GM12874 (cell line): Measurements from ENCODE around the gene EMC9.

Experiments used
- CTCF ChIP-seq: IDR thresholded peaks from 2 replicates; pipeline ENCODE4 v1.5.1; 2011; ENCODE audit warnings: low read depth, mild to moderate bottlenecking, control low read depth, low read length, moderate library complexity; ENCODE audit not compliant: insufficient read depth

The EMC9 gene

DNA sequence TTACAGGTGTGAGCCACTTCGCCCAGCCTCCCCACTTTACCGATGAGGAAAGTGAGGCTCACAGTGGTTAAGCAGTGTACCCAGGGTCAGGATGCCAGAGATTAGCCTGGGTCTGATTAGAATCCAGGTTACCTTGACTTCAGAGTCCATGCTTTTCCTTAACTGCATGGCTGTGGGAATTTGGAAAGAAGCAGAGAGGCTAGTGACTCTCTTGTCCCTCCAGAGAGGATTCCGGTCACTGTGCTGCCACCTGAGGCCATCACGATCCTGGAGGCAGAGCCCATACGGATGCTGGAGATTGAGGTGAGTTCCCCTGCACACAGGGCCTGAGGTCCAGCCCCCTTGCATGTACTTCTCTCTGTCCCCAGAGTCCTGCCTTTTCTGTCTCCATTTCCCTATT, 35.2 kb upstream of the EMC9 start:
- no peak for TF ChIP-seq CTCF

DNA sequence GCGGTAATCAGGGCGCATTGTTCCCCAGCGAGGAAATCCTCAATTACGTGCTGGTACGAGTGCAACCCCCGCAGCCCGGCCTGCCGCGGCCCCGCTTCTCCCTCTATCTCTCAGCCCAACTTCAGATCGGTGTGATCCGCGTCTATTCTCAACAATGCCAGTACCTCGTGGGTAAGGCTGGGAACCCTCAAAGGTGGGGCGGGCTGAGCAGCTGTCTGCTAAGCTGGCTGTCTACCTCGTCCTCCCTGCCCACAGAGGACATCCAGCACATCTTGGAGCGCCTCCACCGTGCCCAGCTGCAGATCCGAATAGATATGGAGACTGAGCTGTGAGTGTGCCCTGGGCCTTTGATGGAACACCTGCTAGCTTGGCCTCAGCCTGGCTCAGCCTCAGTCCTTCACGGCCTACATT, 31.5 kb upstream of the EMC9 start:
- no peak for TF ChIP-seq CTCF

GRCh38 chr14:24172261-24172860, 31.0 kb upstream of the EMC9 start:
- no peak for TF ChIP-seq CTCF

DNA sequence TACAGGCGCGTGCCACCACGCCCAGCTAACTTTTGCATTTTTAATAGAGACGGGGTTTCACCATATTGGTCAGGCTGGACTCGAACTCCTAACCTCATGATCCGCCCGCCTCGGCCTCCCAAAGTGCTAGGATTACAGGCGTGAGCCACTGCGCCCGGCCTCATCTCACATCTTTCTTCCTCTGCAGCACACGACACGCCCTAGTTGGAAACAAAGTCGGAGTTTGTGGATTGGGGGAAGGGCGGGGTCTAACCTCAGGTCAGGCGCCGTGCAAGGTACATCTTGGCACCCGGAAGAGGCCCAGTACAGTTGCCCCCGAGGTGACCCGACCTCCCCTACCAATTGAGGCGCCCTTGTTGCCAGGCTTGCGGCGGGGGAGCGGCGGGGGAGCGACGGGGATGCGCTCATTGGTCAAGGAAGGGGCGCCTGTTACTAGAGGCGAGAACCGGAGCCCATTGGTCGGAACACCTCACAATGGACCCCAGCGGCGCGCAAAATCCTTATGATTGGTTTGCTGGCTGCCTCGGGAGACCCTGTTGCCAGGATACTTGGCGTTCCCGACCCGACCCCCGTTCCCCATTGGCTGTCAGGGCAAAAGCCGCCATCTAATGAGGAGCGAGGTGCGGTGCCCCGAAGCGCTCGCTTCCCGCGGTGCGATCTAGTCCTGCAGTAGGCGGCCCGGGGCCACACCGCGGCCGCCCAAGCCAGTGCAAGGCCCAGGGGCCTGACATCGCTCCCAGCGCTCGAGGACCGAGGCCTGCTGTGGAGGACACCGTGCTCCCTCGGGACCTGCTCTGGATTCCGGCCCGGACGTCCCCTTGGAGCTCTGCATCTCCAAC, 30.2 kb upstream of the EMC9 start, which contains the start of gene REC8:
TSS of gene REC8 (plus strand) at position 659 of the 839 bp plus-strand sequence. CDS start 473 bp downstream, outside the sequence.
- TF ChIP-seq CTCF, result no peak

DNA sequence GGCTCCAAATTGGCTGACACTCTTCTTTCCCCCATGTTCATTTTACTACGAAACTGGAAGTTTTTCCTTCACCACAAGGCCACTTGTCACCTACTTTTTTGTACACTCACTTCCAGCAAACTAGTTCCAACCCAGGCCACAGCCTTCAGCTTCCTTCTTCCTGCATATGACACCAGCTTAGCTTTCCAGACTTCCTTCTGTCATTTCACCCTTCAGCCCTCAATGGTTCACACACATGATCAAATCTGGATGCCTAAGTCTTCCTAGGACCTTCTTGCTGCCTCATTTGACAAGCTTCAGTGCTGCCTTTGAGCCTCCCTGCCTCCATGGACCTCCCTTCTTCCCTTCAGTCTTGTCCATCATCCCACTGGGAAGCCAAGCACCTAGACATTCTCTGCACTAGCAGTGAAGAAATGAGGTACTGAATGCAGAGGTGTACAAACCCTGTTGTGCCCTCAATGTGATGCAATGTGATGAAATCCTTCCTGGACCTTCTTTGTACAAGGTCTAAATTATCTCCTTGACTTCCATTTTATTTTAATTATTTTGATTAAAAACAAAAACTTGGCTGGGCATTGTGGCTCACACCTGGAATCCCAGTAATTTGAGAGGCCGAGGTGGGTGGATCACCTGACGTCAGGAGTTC, 26.2 kb upstream of the EMC9 start:
- no peak for TF ChIP-seq CTCF

DNA sequence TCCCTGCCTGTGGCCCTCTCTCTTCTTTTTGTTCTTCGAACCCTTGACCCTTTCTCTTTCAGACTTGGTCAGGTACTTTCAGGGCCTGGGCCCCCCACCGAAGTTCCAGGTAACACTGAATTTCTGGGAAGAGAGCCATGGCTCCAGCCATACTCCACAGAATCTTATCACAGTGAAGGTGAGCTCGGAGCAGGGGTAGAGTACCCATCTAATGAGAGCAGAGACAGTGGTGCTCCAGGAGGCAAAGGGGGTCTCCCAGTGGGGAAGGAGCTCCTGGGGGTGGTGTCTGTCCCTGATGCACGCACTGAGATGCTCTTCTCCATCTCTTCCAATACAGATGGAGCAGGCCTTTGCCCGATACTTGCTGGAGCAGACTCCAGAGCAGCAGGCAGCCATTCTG, 24.4 kb upstream of the EMC9 start:
- no peak for TF ChIP-seq CTCF

DNA sequence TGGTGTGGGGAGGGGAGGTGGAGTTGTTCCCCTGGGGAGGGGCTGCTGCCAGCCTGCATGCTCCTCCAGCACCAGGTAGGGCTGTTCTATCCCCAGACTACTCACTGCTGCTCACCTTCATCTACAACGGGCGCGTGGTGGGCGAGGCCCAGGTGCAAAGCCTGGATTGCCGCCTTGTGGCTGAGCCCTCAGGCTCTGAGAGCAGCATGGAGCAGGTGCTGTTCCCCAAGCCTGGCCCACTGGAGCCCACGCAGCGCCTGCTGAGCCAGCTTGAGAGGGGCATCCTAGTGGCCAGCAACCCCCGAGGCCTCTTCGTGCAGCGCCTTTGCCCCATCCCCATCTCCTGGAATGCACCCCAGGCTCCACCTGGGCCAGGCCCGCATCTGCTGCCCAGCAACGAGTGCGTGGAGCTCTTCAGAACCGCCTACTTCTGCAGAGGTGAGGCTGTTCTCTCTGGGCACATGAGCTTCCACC, 23.2 kb upstream of the EMC9 start:
- no peak for TF ChIP-seq CTCF
